Measurements from ENCODE around the gene PRRT4. TPM values are rescaled to one million over a fixed set of nuclear protein-coding genes. Genes with fewer than 3 reads are reported as not detected.

PRRT4 gene
- total and polyA plus RNA-seq, 9 of the 15 experiments (the other 6 are each of a cell fraction or from before 2014, with no cell fraction given): not detected

- TF ChIP-seq SIN3A (IDR thresholded peaks at IDR 0.05; ENCODE audit: borderline replicate concordance in 2 of 2, control insufficient read depth in 1 of 2, low read depth in 2 of 2, low read length in 2 of 2) (peak in 1 of 2 experiments; percentile 49; a peak in 2 of 4 replicates), CHAMP1 (IDR thresholded peaks at IDR 0.05) (no peak), USF1 (CRISPR knock-in tag; IDR thresholded peaks at IDR 0.05) (no peak; the same call in 1 of the 2 replicates), NCOR1 (IDR thresholded peaks at IDR 0.05) (no peak), CBX1 (IDR thresholded peaks at IDR 0.05; ENCODE audit: low read depth) (peak; percentile 73; the same call in 1 of the 2 replicates), ZZZ3 (IDR thresholded peaks at IDR 0.05) (no peak), ZNF311 (CRISPR knock-in tag; IDR thresholded peaks at IDR 0.05) (no peak), MTA3 (IDR thresholded peaks at IDR 0.05; ENCODE audit: borderline replicate concordance) (peak; percentile 85), ZFP91 (CRISPR knock-in tag; IDR thresholded peaks at IDR 0.05) (no peak), DNMT1 (IDR thresholded peaks at IDR 0.05) (no peak), XRCC4 (IDR thresholded peaks at IDR 0.05; ENCODE audit: extremely low read depth, insufficient read depth, insufficient read length) (no peak), CCNT2 (IDR thresholded peaks at IDR 0.05; ENCODE audit: borderline replicate concordance, extremely low read depth, insufficient read length, low read depth, low read length) (peak; percentile 97), NCOA6 (IDR thresholded peaks at IDR 0.05) (peak; percentile 75), SIRT6 (IDR thresholded peaks at IDR 0.05; ENCODE audit: low read depth, low read length) (no peak), KLF13 (tag; IDR thresholded peaks at IDR 0.05; ENCODE audit: borderline replicate concordance, low read depth) (0 out of 2 replicates have a peak, but pooled peaks have one; percentile 44), ZNF12 (CRISPR knock-in tag; IDR thresholded peaks at IDR 0.05) (no peak; the same call in 1 of the 2 replicates), MYNN (IDR thresholded peaks at IDR 0.05) (no peak), MYNN (CRISPR knock-in tag; IDR thresholded peaks at IDR 0.05) (no peak), JUNB (CRISPR knock-in tag; conservative IDR thresholded peaks at IDR 0.05) (no peak), SMARCC2 (IDR thresholded peaks at IDR 0.05; ENCODE audit: low read depth) (no peak), KLF16 (IDR thresholded peaks at IDR 0.05) (no peak), ZBTB43 (CRISPR knock-in tag; IDR thresholded peaks at IDR 0.05) (no peak), MAFF (IDR thresholded peaks at IDR 0.05; ENCODE audit: low read length) (no peak)
Measured at GRCh38 chr7:128409596-128410450, 48.3 kb upstream of the PRRT4 start, which contains the start of gene IMPDH1 (continued).

Measured in K562 (cell line).